ENCODE data around the gene PCDHGB4.
A peak's percentile ranks its signal among the peaks of the same experiment; 100 is the strongest.
"Not testable (repeated sequence)": the region's sequence is repeated elsewhere in the genome, so short reads cannot be mapped to it uniquely, and the experiment has no call there.

Gene PCDHGB4

DNA sequence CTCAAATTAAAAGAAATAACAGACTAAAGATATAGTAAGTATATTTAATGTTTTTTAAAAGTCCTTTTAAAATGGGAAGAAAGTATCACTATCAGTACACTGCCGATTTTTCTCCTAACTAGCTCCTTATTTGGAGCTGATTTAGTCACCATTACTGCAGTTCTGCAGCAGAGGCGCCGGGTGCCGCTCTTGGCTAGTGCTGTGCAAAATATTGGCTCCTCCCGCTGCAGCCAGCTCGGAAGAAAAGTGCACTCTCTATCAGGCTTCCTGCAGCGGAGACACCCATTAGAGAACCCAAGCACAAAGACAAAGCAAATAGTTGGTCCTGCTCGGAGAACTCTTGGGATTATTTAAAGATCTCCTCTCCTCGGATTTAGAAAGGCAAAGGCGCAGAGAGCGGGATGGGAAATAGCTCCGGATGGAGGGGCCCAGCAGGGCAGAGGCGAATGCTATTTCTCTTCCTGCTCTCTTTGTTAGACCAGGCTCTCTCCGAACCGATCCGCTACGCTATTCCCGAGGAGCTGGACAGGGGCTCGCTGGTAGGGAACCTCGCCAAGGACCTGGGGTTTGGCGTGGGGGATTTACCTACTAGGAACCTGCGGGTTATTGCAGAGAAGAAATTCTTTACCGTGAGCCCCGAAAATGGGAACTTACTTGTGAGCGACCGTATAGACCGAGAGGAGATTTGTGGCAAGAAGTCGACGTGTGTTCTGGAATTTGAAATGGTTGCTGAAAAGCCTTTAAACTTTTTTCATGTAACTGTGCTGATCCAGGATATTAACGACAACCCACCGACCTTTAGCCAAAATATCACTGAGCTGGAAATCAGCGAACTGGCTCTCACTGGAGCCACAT is 17.3 kb upstream of the PCDHGB4 start, which contains the start of gene PCDHGB3:
TSS of gene PCDHGB3 (plus strand) at position 249 of the 855 bp plus-strand sequence. CDS start at position 402, 153 bp downstream.
- peak; percentile 47 for DNase-seq

DNA sequence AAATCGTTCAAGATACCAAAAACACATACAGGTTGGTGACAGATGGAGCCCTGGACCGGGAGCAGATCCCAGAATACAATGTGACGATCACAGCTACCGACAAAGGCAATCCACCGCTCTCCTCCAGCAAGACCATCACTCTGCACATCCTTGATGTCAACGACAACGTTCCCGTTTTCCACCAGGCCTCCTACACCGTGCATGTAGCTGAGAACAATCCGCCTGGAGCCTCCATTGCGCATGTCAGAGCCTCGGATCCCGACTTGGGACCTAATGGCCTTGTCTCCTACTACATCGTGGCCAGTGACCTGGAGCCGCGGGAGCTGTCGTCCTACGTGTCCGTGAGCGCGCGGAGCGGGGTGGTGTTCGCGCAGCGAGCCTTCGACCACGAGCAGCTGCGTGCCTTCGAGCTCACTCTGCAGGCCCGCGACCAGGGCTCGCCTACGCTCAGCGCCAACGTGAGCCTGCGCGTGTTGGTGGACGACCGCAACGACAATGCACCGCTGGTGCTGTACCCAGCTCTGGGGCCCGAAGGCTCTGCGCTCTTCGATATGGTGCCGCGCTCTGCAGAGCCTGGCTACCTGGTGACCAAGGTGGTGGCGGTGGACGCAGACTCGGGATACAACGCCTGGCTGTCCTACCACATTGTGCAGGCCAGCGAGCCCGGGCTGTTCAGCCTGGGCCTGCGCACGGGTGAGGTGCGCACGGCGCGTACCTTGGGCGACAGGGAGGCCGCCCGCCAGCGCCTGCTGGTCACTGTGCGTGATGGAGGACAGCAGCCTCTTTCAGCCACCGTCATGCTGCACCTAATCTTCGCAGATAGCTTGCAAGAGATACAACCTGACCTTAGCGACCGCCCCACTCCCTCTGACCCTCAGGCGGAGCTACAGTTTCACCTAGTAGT is 15.7 kb upstream of the PCDHGB4 start:
- no peak for DNase-seq

GRCh38 chr5:141373673-141374317 is 13.7 kb upstream of the PCDHGB4 start, which contains the start of gene PCDHGA6:
Gene PCDHGA6, plus strand, starts transcription at chr5:141373891. Its CDS starts 193 bp downstream, at chr5:141374084.
- DNase-seq = peak; percentile 6

DNA sequence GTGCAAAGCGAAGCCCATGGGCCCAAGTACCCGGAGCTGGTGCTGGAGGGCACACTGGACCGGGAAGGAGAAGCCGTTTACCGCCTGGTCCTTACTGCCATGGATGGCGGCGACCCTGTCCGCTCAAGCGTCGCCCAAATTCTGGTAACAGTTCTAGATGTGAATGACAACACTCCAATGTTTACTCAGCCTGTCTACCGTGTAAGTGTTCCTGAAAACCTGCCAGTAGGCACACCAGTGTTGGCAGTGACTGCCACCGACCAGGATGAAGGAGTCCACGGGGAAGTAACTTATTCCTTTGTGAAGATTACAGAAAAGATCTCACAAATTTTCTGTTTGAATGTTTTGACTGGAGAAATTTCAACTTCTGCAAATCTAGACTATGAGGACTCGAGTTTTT is 12.9 kb upstream of the PCDHGB4 start:
- no peak for DNase-seq

DNA sequence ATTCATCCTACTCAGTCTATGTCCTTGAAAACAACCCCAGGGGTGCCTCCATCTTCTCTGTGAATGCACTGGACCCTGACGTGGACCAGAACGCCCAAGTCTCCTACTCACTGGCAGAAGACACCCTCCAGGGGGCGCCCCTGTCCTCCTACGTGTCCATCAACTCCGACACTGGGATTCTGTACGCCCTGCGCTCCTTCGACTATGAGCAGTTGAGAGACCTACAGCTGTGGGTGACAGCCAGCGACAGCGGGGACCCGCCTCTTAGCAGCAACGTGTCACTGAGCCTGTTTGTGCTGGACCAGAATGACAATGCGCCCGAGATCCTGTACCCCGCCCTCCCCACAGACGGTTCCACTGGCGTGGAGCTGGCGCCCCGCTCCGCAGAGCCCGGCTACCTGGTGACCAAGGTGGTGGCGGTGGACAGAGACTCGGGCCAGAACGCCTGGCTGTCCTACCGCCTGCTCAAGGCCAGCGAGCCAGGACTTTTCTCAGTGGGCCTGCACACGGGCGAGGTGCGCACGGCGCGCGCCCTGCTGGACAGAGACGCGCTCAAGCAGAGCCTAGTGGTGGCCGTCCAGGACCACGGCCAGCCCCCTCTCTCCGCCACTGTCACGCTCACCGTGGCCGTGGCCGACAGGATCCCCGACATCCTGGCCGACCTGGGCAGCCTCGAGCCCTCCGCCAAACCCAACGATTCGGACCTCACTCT is 11.9 kb upstream of the PCDHGB4 start:
- DNase-seq = not testable (repeated sequence)

GRCh38 chr5:141382469-141383294 is 4.8 kb upstream of the PCDHGB4 start, which contains the start of gene PCDHGA7:
Gene PCDHGA7, plus strand, starts transcription at chr5:141382742. Its CDS starts 158 bp downstream, at chr5:141382900.
- DNase-seq = no peak

DNA sequence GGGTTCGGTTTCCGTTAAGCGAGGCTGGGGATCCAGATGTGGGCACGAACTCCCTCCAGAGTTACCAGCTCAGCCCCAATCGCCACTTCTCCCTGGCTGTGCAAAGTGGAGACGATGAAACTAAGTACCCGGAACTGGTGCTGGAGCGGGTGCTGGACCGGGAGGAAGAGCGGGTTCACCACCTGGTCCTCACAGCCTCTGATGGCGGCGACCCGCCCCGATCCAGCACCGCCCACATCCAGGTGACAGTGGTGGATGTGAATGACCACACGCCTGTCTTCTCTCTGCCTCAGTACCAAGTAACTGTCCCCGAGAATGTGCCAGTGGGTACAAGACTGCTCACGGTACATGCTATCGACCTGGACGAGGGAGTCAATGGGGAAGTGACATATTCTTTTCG is 4.2 kb upstream of the PCDHGB4 start:
- no peak for DNase-seq

DNA sequence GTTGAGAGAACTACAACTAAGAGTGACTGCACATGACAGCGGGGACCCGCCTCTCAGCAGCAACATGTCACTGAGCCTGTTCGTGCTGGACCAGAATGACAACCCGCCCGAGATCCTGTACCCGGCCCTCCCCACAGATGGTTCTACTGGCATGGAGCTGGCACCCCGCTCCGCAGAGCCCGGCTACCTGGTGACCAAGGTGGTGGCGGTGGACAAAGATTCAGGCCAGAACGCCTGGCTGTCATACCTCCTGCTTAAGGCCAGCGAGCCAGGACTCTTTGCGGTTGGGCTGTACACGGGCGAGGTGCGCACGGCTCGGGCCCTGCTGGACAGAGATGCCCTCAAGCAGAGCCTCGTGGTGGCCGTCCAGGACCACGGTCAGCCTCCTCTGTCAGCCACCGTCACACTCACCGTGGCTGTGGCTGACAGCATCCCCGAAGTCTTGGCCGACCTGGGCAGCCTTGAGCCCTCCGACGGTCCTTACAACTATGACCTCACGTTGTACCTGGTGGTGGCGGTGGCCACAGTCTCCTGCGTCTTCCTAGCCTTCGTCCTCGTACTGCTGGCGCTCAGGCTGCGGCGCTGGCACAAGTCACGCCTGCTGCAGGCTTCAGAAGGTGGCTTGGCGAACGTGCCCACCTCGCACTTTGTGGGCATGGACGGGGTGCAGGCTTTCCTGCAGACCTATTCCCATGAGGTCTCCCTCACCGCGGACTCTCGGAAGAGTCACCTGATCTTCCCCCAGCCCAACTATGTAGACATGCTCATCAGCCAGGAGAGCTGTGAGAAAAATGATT is 2.8 kb upstream of the PCDHGB4 start:
- no peak for DNase-seq

GRCh38 chr5:141388661-141389060 is 1.2 kb downstream of the PCDHGB4 start:
- DNase-seq = no peak

DNA sequence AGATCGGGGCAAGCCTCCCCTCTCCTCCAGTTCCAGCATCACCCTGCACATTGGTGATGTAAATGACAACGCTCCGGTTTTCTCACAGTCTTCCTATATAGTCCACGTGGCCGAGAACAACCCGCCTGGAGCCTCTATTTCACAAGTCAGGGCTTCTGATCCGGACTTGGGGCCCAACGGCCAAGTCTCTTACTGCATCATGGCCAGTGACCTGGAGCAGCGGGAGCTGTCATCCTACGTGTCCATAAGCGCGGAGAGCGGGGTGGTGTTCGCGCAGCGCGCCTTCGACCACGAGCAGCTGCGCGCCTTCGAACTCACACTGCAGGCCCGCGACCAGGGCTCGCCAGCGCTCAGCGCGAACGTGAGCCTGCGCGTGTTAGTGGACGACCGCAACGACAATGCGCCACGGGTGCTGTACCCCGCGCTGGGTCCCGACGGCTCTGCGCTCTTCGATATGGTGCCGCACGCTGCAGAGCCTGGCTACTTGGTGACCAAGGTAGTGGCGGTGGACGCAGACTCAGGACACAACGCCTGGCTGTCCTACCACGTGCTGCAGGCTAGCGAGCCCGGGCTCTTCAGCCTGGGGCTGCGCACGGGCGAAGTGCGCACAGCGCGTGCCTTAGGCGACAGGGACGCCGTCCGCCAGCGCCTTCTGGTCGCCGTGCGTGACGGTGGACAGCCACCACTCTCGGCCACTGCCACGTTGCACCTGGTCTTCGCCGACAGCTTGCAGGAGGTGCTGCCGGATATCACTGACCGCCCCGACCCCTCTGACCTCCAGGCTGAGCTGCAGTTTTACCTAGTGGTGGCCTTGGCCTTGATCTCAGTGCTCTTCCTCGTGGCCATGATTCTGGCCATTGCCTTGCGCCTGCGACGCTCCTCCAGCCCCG is 1.9 kb downstream of the PCDHGB4 start:
- DNase-seq = no peak

DNA sequence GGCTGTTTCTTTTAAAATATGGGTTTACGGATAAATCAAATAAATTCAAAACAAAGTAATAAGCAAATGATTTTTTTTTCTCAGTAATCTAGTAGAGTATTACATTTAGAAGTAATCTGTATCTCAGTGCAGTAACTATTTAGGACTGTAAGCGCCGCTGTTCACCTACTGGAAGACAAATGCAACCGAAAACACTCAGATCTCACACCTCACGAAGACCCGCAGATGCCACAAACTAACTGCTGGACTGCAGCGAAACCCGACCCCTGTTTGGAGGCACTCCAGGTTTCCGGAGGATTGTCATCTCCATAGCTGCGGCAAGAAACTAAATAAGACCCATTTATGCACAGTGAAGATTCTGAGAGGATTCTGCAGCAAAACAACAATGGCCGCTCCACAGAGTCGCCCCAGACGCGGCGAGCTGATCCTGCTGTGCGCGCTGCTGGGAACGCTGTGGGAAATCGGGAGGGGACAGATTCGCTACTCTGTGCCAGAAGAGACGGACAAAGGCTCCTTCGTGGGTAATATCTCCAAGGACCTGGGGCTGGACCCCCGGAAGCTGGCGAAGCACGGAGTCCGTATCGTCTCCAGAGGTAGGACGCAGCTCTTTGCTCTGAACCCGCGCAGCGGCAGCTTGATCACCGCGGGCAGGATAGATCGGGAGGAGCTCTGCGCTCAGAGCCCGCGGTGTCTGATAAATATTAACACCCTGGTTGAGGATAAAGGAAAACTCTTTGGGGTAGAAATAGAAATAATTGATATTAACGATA is 5.1 kb downstream of the PCDHGB4 start, which contains the start of gene PCDHGA8:
TSS of gene PCDHGA8 (plus strand) at position 205 of the 770 bp plus-strand sequence. CDS start at position 386, 181 bp downstream.
- DNase-seq = no peak

DNA sequence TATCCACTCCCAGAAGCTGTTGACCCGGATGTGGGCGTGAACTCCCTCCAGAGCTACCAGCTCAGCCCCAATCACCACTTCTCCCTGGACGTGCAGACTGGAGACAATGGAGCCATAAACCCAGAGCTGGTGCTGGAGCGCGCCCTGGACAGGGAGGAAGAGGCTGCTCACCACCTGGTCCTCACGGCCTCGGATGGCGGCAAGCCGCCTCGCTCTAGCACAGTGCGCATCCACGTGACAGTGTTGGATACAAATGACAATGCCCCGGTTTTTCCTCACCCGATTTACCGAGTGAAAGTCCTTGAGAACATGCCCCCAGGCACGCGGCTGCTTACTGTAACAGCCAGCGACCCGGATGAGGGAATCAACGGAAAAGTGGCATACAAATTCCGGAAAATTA is 5.8 kb downstream of the PCDHGB4 start:
- no peak for DNase-seq

- DNase-seq = not testable (repeated sequence)
These were observed 7.1 kb downstream of the PCDHGB4 start for GRCh38 chr5:141394401-141395187.

- DNase-seq = peak; percentile 58
These were observed 10.5 kb downstream of the PCDHGB4 start, which contains the start of gene PCDHGB5 for GRCh38 chr5:141397756-141398551. Gene PCDHGB5, plus strand, starts transcription at chr5:141397947. Its CDS starts 181 bp downstream, at chr5:141398128.

DNA sequence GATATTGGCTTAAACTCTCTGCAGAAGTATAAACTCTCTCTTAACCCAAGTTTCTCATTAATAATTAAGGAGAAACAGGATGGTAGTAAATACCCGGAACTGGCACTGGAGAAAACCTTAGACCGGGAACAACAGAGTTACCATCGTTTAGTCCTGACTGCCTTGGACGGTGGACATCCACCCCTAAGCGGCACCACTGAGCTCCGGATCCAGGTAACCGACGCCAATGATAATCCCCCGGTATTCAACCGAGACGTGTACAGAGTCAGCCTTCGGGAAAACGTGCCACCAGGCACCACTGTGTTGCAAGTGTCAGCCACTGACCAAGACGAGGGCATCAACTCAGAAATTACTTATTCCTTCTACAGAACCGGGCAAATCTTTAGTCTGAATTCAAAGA is 11.1 kb downstream of the PCDHGB4 start:
- DNase-seq = no peak

GRCh38 chr5:141399555-141400258 is 12.2 kb downstream of the PCDHGB4 start:
- DNase-seq = no peak

All from activated CD4-positive, alpha-beta T cell treated with anti-CD3 and anti-CD28 coated beads, Interleukin-2, Interleukin-6, amounts not matched to agents 100 ng/mL and 50 ng/mL, durations not matched to agents 16 hours and 8 hours (primary cell).